ENCODE data around the gene TEX2.

Gene TEX2

GRCh38 chr17:64157669-64158180, 105.3 kb downstream of the TEX2 start:
- peak; percentile 50 for DNase-seq

GRCh38 chr17:64156670-64157069, 106.4 kb downstream of the TEX2 start:
- DNase-seq: peak; percentile 38

- peak; percentile 41 for DNase-seq
Measured at GRCh38 chr17:64155751-64156544, 107.1 kb downstream of the TEX2 start.

- DNase-seq: peak; percentile 40
Measured at GRCh38 chr17:64155129-64155528, 107.9 kb downstream of the TEX2 start.

GRCh38 chr17:64154717-64155116, 108.3 kb downstream of the TEX2 start:
- no peak for DNase-seq

GRCh38 chr17:64154313-64154695, 108.8 kb downstream of the TEX2 start:
- no peak for DNase-seq

- no peak for DNase-seq
Measured at GRCh38 chr17:64153565-64154312, 109.3 kb downstream of the TEX2 start.

GRCh38 chr17:64152428-64153125, 110.5 kb downstream of the TEX2 start:
- DNase-seq: peak; percentile 40

GRCh38 chr17:64151016-64151368, 112.1 kb downstream of the TEX2 start:
- DNase-seq: no peak

GRCh38 chr17:64150237-64151015, 112.6 kb downstream of the TEX2 start:
- peak; percentile 50 for DNase-seq

GRCh38 chr17:64149196-64149595, 113.9 kb downstream of the TEX2 start:
- no peak for DNase-seq

- no peak for DNase-seq
Measured at GRCh38 chr17:64148699-64149098, 114.4 kb downstream of the TEX2 start.

- peak; percentile 72 for DNase-seq
Measured at GRCh38 chr17:64148017-64148631, 114.9 kb downstream of the TEX2 start.

- peak; percentile 80 for DNase-seq
Measured at GRCh38 chr17:64147110-64148016, 115.7 kb downstream of the TEX2 start.

GRCh38 chr17:64146418-64147109, 116.5 kb downstream of the TEX2 start:
- peak; percentile 88 for DNase-seq

GRCh38 chr17:64145751-64146417, 117.2 kb downstream of the TEX2 start:
- peak; percentile 98 for DNase-seq

- no peak for DNase-seq
Measured at GRCh38 chr17:64145375-64145750, 117.7 kb downstream of the TEX2 start.

- no peak for DNase-seq
Measured at GRCh38 chr17:64139542-64139941, 123.5 kb downstream of the TEX2 start.

- no peak for DNase-seq
Measured at GRCh38 chr17:64138441-64138840, 124.6 kb downstream of the TEX2 start.

GRCh38 chr17:64135000-64135399, 128.1 kb downstream of the TEX2 start:
- DNase-seq: peak; percentile 43
